Bronchial epithelial cell (primary cell): Measurements from ENCODE around the gene DYRK1A. TPM values are rescaled to one million over a fixed set of nuclear protein-coding genes. Genes with fewer than 3 reads are reported as not detected.

Experiments used
- DNase-seq: peaks from one replicate; pipeline ENCODE4 v3.0.0-alpha.2; 2010; ENCODE audit warnings: low read depth
- FAIRE-seq: peaks from 2 replicates; lab custom pipeline; 2011; peaks lifted over from hg19 to GRCh38; lab: Jason Lieb, UNC
- H3K27me3 ChIP-seq: 2 replicates; pipeline ENCODE4 v1.5.1; 2011; ENCODE audit warnings: low read length; ENCODE audit not compliant: control insufficient read depth, insufficient read depth
- H3K36me3 ChIP-seq: 2 replicates; pipeline ENCODE4 v1.5.1; 2011; ENCODE audit warnings: low read length; ENCODE audit not compliant: control insufficient read depth, insufficient read depth
- H3K4me3 ChIP-seq: 2 replicates; pipeline ENCODE4 v1.5.1; 2011; ENCODE audit warnings: mild to moderate bottlenecking, low read depth, low read length, control low read depth
- total RNA-seq: library from RNA; depleted of rRNA; stranded (reverse); fragments of >200 nt; gene quantifications from 2 replicates; pipeline ENCODE4 v1.2.1, GENCODE V29; 2014
- TF ChIP-seq, protein P1 (sequence below): IDR thresholded peaks from 2 replicates; pipeline ENCODE4 v1.5.1; 2011; ENCODE audit warnings: mild to moderate bottlenecking, moderate library complexity, low read length, control low read depth, inconsistent platforms; ENCODE audit not compliant: insufficient read depth, severe bottlenecking

DYRK1A gene
- total RNA-seq, 1 donor from 2014 or later: 51.1 TPM

DNA sequence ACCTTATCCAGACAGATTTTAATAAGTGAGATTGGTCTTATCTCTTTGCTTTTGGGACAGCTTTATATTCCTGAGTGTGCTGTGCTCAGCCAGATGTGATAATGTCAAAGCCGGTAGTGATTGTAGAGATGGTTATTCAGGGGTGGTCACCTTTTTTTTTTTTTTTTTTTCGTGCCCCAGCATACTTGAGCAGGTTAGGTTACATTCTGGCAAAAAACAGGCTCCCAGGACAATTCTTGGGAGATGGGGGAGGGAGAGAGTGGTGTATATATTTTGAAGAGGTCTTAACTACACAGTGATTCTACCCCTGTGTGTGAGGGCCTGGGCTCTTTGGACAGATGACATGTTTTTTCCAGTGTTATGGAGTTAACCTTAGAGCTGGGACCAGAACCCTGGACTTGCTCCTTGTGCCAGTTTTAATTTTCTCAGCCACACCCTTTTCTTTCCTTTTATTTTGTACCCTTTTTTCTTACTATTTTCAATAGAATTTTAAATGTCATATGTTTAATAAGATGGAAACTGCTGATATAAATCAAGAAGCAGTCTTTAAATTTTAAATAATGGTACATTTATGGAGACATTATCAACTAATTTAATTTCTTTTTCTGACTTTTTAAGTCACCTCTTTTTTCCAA lies 88.4 kb downstream of the DYRK1A start:
- DNase-seq (no peak), FAIRE-seq (no peak)
- Histone ChIP-seq H3K36me3 (peaks cover 1% of the 10 kb centered on the region), H3K27me3 (no peaks in the 10 kb centered on the region), H3K4me3 (no peak overlapping the region)
- TF ChIP-seq, protein P1, sequence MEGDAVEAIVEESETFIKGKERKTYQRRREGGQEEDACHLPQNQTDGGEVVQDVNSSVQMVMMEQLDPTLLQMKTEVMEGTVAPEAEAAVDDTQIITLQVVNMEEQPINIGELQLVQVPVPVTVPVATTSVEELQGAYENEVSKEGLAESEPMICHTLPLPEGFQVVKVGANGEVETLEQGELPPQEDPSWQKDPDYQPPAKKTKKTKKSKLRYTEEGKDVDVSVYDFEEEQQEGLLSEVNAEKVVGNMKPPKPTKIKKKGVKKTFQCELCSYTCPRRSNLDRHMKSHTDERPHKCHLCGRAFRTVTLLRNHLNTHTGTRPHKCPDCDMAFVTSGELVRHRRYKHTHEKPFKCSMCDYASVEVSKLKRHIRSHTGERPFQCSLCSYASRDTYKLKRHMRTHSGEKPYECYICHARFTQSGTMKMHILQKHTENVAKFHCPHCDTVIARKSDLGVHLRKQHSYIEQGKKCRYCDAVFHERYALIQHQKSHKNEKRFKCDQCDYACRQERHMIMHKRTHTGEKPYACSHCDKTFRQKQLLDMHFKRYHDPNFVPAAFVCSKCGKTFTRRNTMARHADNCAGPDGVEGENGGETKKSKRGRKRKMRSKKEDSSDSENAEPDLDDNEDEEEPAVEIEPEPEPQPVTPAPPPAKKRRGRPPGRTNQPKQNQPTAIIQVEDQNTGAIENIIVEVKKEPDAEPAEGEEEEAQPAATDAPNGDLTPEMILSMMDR: no peak

DNA sequence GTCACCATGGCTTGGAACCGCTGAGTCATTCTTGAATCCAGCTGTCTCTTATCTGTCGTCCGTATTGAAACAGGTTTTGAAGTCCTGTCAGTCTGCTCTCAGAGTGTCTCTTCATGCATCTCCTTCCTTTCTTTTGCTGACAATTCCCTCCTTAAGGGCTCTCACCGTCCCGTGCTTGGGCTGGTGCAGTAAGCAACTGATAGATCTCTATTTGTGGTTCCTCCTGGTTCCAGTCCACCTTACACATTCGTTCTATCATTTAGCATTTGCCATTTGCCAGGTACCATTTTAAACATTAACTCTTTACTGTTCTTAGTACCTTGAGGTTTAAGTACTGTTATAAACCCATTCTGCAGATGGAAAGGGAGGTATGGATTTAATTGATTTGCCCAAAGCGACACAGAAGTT lies 88.9 kb downstream of the DYRK1A start:
- TF ChIP-seq, protein P1: no peak
- DNase-seq (no peak), FAIRE-seq (no peak)
- no peak overlapping the region for H3K4me3 ChIP-seq
- no peaks in the 10 kb centered on the region for H3K27me3 ChIP-seq
- peaks cover 1% of the 10 kb centered on the region for H3K36me3 ChIP-seq

DNA sequence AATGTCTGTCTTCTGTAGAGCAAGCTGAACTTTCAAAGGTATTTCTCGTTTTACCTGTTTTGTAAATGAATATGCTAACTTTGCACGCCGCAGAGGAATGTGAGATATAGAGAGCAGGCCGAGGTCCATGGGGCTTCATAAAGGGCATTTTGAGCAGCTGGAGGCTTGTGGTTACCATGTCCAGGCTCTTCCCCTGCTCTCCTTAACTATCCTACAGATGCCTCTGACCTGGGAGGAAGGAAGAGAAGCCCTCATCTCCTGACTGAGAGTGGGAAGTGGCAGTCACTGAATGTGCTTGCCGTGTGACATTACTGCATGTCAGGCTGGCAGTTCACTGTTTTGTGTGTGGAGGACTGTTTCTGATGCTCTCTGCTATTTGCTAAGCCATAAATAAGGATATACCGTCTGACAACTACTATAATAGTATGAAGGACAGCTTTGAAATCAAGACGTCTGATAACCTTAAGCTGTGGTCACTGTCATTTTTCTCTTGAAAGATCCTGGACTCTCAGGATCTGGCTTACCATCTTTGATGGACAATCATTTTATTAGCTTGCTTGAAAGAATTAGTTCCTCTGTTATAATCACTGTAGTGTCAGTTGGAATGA lies 92.2 kb downstream of the DYRK1A start:
- TF ChIP-seq, protein P1: no peak
- Histone ChIP-seq H3K4me3 (no peak overlapping the region), H3K36me3 (no peaks in the 10 kb centered on the region), H3K27me3 (no peaks in the 10 kb centered on the region)
- FAIRE-seq (no peak), DNase-seq (no peak)

DNA sequence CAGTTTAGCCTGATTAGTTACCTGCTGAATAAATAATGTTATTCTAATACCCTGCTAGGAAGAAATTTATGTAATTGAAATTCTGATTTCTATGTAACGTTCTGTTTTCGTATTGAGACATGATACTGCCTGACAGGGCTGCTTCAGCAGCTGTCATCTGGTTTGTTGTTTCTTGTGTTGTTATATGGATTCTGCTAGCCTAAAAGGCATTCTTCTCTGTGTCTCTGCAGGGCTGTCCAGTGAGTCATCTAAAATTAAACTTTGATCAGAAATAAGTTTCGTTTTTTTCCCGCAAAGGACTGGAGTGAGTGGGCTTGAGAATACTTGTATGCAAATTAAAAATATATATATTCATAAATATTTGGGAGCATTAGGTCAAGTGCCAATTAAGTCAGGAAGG lies 93.0 kb downstream of the DYRK1A start:
- DNase-seq: no peak
- Histone ChIP-seq H3K36me3 (no peaks in the 10 kb centered on the region), H3K27me3 (no peaks in the 10 kb centered on the region), H3K4me3 (no peak overlapping the region)
- TF ChIP-seq, protein P1: no peak
- FAIRE-seq: no peak

DNA sequence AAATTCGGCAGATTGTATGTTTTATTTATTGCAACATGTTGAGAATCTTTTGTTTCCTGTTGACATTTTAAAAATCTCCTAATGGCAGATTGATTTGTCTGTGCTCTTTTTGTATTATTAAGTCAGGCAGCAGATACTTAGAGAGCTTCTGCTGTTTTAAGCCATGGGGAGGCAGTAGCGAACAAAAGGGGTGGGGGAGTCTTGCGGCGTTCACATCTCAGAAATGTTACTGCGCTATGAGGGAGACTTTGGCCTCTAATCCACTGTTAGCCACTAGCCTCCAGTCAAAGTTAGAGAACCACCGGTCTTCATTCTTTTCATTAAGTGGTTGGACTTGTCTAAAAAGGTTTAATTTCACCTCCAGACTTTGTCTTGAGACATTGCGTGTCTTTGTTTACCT lies 93.6 kb downstream of the DYRK1A start:
- H3K27me3 ChIP-seq: no peaks in the 10 kb centered on the region
- H3K4me3 ChIP-seq: no peak overlapping the region
- FAIRE-seq (no peak), DNase-seq (no peak)
- no peaks in the 10 kb centered on the region for H3K36me3 ChIP-seq
- TF ChIP-seq, protein P1: peak; percentile 29

DNA sequence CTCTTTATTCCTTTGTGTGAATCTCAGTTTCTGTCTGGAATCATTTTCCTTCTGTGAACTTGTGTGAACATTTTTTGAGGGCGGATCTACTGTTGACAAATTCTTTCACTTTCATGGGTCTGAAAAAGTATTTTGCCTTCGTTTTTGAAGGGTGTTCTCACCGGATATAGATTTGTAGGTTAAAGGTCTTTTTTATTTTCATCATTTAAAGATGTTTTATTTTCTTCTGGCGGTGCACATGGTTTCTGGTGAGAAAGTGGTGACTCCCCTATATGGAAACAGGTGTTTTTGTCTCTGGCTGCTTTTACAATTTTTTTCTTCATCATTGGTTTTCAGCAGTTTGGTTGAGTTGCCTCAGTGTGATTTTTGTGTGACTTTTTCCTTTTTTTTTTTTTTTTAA lies 94.9 kb downstream of the DYRK1A start:
- DNase-seq (no peak), FAIRE-seq (no peak)
- H3K27me3 ChIP-seq: no peaks in the 10 kb centered on the region
- TF ChIP-seq, protein P1: no peak
- H3K4me3 ChIP-seq: no peak overlapping the region
- no peaks in the 10 kb centered on the region for H3K36me3 ChIP-seq
